Glutamatergic neuron (in vitro differentiated cells): Measurements from ENCODE around the gene TBL1XR1. TPM values are rescaled to one million over a fixed set of nuclear protein-coding genes. Genes with fewer than 3 reads are reported as not detected.
"Not testable (repeated sequence)": the region's sequence is repeated elsewhere in the genome, so short reads cannot be mapped to it uniquely, and the experiment has no call there.

Experiments used
- DNase-seq: peaks from one replicate; pipeline ENCODE4 v3.0.0; 2022
- H3K27ac Mint-ChIP-seq: one replicate; pipeline ENCODE4 v1.8.0; 2020; ENCODE audit warnings: mild to moderate bottlenecking, mixed read lengths, inconsistent platforms; ENCODE audit not compliant: unreplicated experiment
- H3K27me3 Mint-ChIP-seq: one replicate; pipeline ENCODE4 v1.8.0; 2020; ENCODE audit warnings: mild to moderate bottlenecking, moderate library complexity, mixed read lengths, inconsistent platforms; ENCODE audit not compliant: unreplicated experiment
- H3K36me3 Mint-ChIP-seq: one replicate; pipeline ENCODE4 v1.8.0; 2020; ENCODE audit warnings: mild to moderate bottlenecking, mixed read lengths, inconsistent platforms; ENCODE audit not compliant: unreplicated experiment
- H3K4me1 Mint-ChIP-seq: one replicate; pipeline ENCODE4 v1.8.0; 2020; ENCODE audit warnings: mild to moderate bottlenecking, low read depth, mixed read lengths, inconsistent platforms; ENCODE audit not compliant: unreplicated experiment
- H3K4me3 Mint-ChIP-seq: one replicate; pipeline ENCODE4 v1.8.0; 2020; ENCODE audit warnings: mild to moderate bottlenecking, mixed read lengths, inconsistent platforms; ENCODE audit not compliant: unreplicated experiment
- H3K9me3 Mint-ChIP-seq: one replicate; pipeline ENCODE4 v1.8.0; 2020; ENCODE audit warnings: mild to moderate bottlenecking, moderate library complexity, mixed read lengths, inconsistent platforms; ENCODE audit not compliant: unreplicated experiment
- CTCF ChIP-seq: fragments of 200-600 bp; sonication (generic); IDR thresholded peaks from one replicate; pipeline ENCODE4 v1.5.0; 2021; ENCODE audit not compliant: partially characterized antibody, unreplicated experiment
- total RNA-seq: library from RNA; stranded (reverse); fragmentation: NEBNext Ultra II Directional; extraction: Animal tissue kit (Norgen Biotek cat#: 25700); gene quantifications from one replicate; pipeline ENCODE4 v1.2.1, GENCODE V29; 2021; ENCODE audit not compliant: unreplicated experiment

Gene TBL1XR1
- total RNA-seq, 1 donor from 2014 or later: 101 TPM

- H3K27me3 Mint-ChIP-seq: peaks cover 8% of the 10 kb centered on the region
- TF ChIP-seq CTCF: no peak
- no peak for DNase-seq
- H3K36me3 Mint-ChIP-seq: no peaks in the 10 kb centered on the region
- H3K4me3 Mint-ChIP-seq: peak overlapping the region; percentile 99
- peaks cover 21% of the 10 kb centered on the region for H3K9me3 Mint-ChIP-seq
- no peak overlapping the region for H3K27ac Mint-ChIP-seq
- H3K4me1 Mint-ChIP-seq: peaks cover 16% of the 10 kb centered on the region
These were observed 3.5 kb downstream of the TBL1XR1 start for GRCh38 chr3:177193688-177194268.

- not testable (repeated sequence) for H3K27ac Mint-ChIP-seq, H3K36me3 Mint-ChIP-seq, H3K27me3 Mint-ChIP-seq, DNase-seq
- Mint-ChIP-seq H3K4me1 (peaks cover 17% of the 10 kb centered on the region), H3K9me3 (peaks cover 17% of the 10 kb centered on the region), H3K4me3 (peak overlapping the region; percentile 99)
These were observed 4.0 kb downstream of the TBL1XR1 start for GRCh38 chr3:177193275-177193674.

- Mint-ChIP-seq H3K27ac (no peak overlapping the region), H3K9me3 (peaks cover 10% of the 10 kb centered on the region), H3K4me3 (no peak overlapping the region), H3K27me3 (peaks cover under 1% of the 10 kb centered on the region), H3K4me1 (peaks cover 15% of the 10 kb centered on the region), H3K36me3 (no peaks in the 10 kb centered on the region)
- TF ChIP-seq CTCF: no peak
- no peak for DNase-seq
These were observed 6.3 kb downstream of the TBL1XR1 start for GRCh38 chr3:177190756-177191681.

GRCh38 chr3:177190184-177190583 is 7.1 kb downstream of the TBL1XR1 start:
- not testable (repeated sequence) for H3K27ac Mint-ChIP-seq, H3K9me3 Mint-ChIP-seq, H3K4me3 Mint-ChIP-seq, H3K36me3 Mint-ChIP-seq, H3K27me3 Mint-ChIP-seq, DNase-seq
- H3K4me1 Mint-ChIP-seq: peaks cover 15% of the 10 kb centered on the region

GRCh38 chr3:177188325-177188724 is 9.0 kb downstream of the TBL1XR1 start:
- not testable (repeated sequence) for H3K36me3 Mint-ChIP-seq, H3K27me3 Mint-ChIP-seq, DNase-seq, H3K9me3 Mint-ChIP-seq, H3K4me1 Mint-ChIP-seq, H3K27ac Mint-ChIP-seq, H3K4me3 Mint-ChIP-seq

- Mint-ChIP-seq H3K36me3 (peaks cover 3% of the 10 kb centered on the region), H3K9me3 (peaks cover 5% of the 10 kb centered on the region), H3K4me3 (no peak overlapping the region), H3K4me1 (peaks cover 8% of the 10 kb centered on the region), H3K27me3 (no peaks in the 10 kb centered on the region), H3K27ac (no peak overlapping the region)
- TF ChIP-seq CTCF: no peak
- DNase-seq: no peak
These were observed 11.0 kb downstream of the TBL1XR1 start for GRCh38 chr3:177186306-177186705.
